HepG2 (cell line): ENCODE measurements around the gene CC2D1B. TPM values are rescaled to one million over a fixed set of nuclear protein-coding genes. Genes with fewer than 3 reads are reported as not detected.

Experiments
- ATF7 ChIP-seq, 2 experiments: fragments of 450-650 bp in 1 of 2; sonication (generic) in 1 of 2; formaldehyde crosslinking in 1 of 2; IDR thresholded peaks; 2 replicates each; pipeline versions ENCODE4 v1.4.0 to v1.6.1; 2016 to 2020; ENCODE audit warnings: antibody characterized with exemption in 1 of 2, mild to moderate bottlenecking in 1 of 2, missing genetic modification reagents in 1 of 2
- BORCS8-MEF2B ChIP-seq: sonication (generic); formaldehyde crosslinking; IDR thresholded peaks from 2 replicates; pipeline ENCODE4 v1.8.0; 2022; ENCODE audit warnings: mild to moderate bottlenecking, missing genetic modification reagents
- CEBPG ChIP-seq: IDR thresholded peaks from 2 replicates; pipeline ENCODE4 v1.6.1; 2016
- ERF ChIP-seq: IDR thresholded peaks from 2 replicates; pipeline ENCODE4 v1.6.1; 2018; ENCODE audit warnings: missing biosample characterization, missing genetic modification reagents
- KDM5B ChIP-seq: sonication (generic); formaldehyde crosslinking; IDR thresholded peaks from 2 replicates; pipeline ENCODE4 v1.4.0; 2020; ENCODE audit warnings: missing genetic modification reagents, mild to moderate bottlenecking, borderline replicate concordance
- NBN ChIP-seq: fragments of 450-650 bp; conservative IDR thresholded peaks from 2 replicates; pipeline ENCODE4 v1.6.1; 2017
- PHF20 ChIP-seq: sonication (generic); formaldehyde crosslinking; IDR thresholded peaks from 2 replicates; pipeline ENCODE4 v1.5.0; 2020; ENCODE audit warnings: mild to moderate bottlenecking, missing genetic modification reagents
- RXRA ChIP-seq: sonication (generic); formaldehyde crosslinking; IDR thresholded peaks from 2 replicates; pipeline ENCODE4 v1.5.1; 2020; ENCODE audit warnings: missing genetic modification reagents
- TEAD3 ChIP-seq: optimal IDR thresholded peaks from 2 replicates; pipeline ENCODE3; 2016; ENCODE audit warnings: borderline replicate concordance
- ZNF451 ChIP-seq: sonication (generic); formaldehyde crosslinking; IDR thresholded peaks from 2 replicates; pipeline ENCODE4 v1.5.0; 2020; ENCODE audit warnings: mild to moderate bottlenecking, missing genetic modification reagents
- ZNF710 ChIP-seq: sonication (generic); formaldehyde crosslinking; IDR thresholded peaks from 2 replicates; pipeline ENCODE4 v1.5.0; 2020; ENCODE audit warnings: mild to moderate bottlenecking, missing genetic modification reagents, borderline replicate concordance
- polyA plus RNA-seq, 8 experiments: library from polyadenylated mRNA; depleted of rRNA in 3 of 8; stranded (reverse) in 7 of 8; unstranded in 1 of 8; fragments of >200 nt; fragmentation: Illumina TruSeq in 4 of 8; extraction: Trizol in 4 of 8; gene quantifications; 2 replicates each; pipeline versions ENCODE4 v1.2.1 to v1.2.3, GENCODE V29; 2011 to 2016; ENCODE audit warnings: low read depth in 4 of 8, missing spikeins in 1 of 8, mixed read lengths in 1 of 8; ENCODE audit not compliant: insufficient read depth in 1 of 8
- total RNA-seq, 5 experiments: library from RNA; depleted of rRNA; stranded (reverse); fragments of >200 nt; fragmentation: Illumina TruSeq; extraction: Trizol; gene quantifications; 2 replicates each; pipeline ENCODE4 v1.2.3, GENCODE V29; 2016; ENCODE audit warnings: low read depth in 1 of 5
- TF ChIP-seq, protein P1 (sequence below): sonication (generic); formaldehyde crosslinking; IDR thresholded peaks from 2 replicates; pipeline ENCODE4 v1.4.0; 2020; ENCODE audit warnings: missing genetic modification reagents, mild to moderate bottlenecking, borderline replicate concordance
- TF ChIP-seq, protein P2 (sequence below): sonication (generic); formaldehyde crosslinking; IDR thresholded peaks from 2 replicates; pipeline ENCODE4 v1.4.0; 2020; ENCODE audit warnings: missing genetic modification reagents, mild to moderate bottlenecking, borderline replicate concordance
- TF ChIP-seq, protein P3 (sequence below): sonication (generic); formaldehyde crosslinking; IDR thresholded peaks from 2 replicates; pipeline ENCODE4 v1.8.0; 2022; ENCODE audit warnings: mild to moderate bottlenecking, missing genetic modification reagents
- TF ChIP-seq, protein P4 (sequence below): IDR thresholded peaks from 2 replicates; pipeline ENCODE4 v1.6.1; 2016; ENCODE audit warnings: missing genetic modification reagents, missing compliant biosample characterization

CC2D1B gene
- total and polyA plus RNA-seq, 2 of the 13 experiments (the other 11 are each of a cell fraction or from before 2014, with no cell fraction given) = 7.2 to 19.2 TPM

- TF ChIP-seq ZNF710 (CRISPR knock-in tag) (no peak), ZNF451 (CRISPR knock-in tag) (no peak), BORCS8-MEF2B (CRISPR knock-in tag) (0 out of 2 replicates have a peak, but pooled peaks have one; percentile 15), KDM5B (CRISPR knock-in tag) (peak; percentile 17; the same call in 1 of the 2 replicates), RXRA (no peak; the same call in 1 of the 2 replicates), PHF20 (CRISPR knock-in tag) (0 out of 2 replicates have a peak, but pooled peaks have one; percentile 7), NBN (no peak), ERF (no peak), ATF7 (IDR thresholded peaks at IDR 0.05) (peak; percentile 53), ATF7 (CRISPR knock-in tag; IDR thresholded peaks at IDR 0.05) (no peak), CEBPG (0 out of 2 replicates have a peak, but pooled peaks have one; percentile 21), TEAD3 (CRISPR knock-in tag) (peak; percentile 23)
- TF ChIP-seq, protein P1, sequence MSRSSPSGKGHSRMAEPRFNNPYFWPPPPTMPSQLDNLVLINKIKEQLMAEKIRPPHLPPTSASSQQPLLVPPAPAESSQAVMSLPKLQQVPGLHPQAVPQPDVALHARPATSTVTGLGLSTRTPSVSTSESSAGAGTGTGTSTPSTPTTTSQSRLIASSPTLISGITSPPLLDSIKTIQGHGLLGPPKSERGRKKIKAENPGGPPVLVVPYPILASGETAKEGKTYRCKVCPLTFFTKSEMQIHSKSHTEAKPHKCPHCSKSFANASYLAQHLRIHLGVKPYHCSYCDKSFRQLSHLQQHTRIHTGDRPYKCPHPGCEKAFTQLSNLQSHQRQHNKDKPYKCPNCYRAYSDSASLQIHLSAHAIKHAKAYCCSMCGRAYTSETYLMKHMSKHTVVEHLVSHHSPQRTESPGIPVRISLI (CRISPR knock-in tag) = no peak
- TF ChIP-seq, protein P2, sequence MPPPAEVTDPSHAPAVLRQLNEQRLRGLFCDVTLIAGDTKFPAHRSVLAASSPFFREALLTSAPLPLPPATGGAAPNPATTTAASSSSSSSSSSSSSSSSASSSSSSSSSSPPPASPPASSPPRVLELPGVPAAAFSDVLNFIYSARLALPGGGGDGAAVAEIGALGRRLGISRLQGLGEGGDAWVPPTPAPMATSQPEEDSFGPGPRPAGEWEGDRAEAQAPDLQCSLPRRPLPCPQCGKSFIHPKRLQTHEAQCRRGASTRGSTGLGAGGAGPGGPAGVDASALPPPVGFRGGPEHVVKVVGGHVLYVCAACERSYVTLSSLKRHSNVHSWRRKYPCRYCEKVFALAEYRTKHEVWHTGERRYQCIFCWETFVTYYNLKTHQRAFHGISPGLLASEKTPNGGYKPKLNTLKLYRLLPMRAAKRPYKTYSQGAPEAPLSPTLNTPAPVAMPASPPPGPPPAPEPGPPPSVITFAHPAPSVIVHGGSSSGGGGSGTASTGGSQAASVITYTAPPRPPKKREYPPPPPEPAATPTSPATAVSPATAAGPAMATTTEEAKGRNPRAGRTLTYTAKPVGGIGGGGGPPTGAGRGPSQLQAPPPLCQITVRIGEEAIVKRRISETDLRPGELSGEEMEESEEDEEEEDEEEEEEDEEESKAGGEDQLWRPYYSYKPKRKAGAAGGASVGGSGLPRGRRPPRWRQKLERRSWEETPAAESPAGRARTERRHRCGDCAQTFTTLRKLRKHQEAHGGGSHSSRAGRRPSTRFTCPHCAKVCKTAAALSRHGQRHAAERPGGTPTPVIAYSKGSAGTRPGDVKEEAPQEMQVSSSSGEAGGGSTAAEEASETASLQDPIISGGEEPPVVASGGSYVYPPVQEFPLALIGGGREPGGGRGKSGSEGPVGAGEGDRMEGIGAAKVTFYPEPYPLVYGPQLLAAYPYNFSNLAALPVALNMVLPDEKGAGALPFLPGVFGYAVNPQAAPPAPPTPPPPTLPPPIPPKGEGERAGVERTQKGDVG (CRISPR knock-in tag) = 0 out of 2 replicates have a peak, but pooled peaks have one; percentile 21
- TF ChIP-seq, protein P3, sequence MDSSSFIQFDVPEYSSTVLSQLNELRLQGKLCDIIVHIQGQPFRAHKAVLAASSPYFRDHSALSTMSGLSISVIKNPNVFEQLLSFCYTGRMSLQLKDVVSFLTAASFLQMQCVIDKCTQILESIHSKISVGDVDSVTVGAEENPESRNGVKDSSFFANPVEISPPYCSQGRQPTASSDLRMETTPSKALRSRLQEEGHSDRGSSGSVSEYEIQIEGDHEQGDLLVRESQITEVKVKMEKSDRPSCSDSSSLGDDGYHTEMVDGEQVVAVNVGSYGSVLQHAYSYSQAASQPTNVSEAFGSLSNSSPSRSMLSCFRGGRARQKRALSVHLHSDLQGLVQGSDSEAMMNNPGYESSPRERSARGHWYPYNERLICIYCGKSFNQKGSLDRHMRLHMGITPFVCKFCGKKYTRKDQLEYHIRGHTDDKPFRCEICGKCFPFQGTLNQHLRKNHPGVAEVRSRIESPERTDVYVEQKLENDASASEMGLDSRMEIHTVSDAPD = 0 out of 2 replicates have a peak, but pooled peaks have one; percentile 22
- TF ChIP-seq, protein P4, sequence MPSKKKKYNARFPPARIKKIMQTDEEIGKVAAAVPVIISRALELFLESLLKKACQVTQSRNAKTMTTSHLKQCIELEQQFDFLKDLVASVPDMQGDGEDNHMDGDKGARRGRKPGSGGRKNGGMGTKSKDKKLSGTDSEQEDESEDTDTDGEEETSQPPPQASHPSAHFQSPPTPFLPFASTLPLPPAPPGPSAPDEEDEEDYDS (CRISPR knock-in tag) = no peak
Measured at GRCh38 chr1:52306227-52307006, 59.6 kb downstream of the CC2D1B start (continued).
